ENCODE data around the gene TMC1. TPM values are rescaled to one million over a fixed set of nuclear protein-coding genes. Genes with fewer than 3 reads are reported as not detected.
A peak's percentile ranks its signal among the peaks of the same experiment; 100 is the strongest.
"Not testable (repeated sequence)": the region's sequence is repeated elsewhere in the genome, so short reads cannot be mapped to it uniquely, and the experiment has no call there.

The TMC1 gene
- total RNA-seq, 1 experiment from 2014 or later = not detected

DNA sequence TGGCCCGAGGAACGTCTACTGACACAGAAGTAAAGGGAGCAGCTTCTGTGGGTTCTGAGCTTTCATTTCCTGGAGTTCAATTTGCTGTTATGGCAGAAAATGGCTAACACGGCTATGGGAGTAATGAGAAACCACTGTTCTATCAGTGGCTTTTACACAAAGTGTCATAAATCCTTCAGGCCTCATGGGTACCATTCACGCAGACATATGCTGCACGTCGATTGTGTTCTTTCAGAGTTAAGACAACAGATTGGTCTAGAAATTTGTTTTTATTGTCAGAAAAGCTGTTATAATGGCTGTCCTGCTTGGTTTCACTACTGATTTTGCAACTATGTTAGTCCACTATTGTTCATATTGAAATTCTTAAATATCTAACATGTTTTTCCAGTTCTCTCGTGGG, 296.0 kb downstream of the TMC1 start:
- DNase-seq (ENCODE audit: low read depth) = no peak

DNA sequence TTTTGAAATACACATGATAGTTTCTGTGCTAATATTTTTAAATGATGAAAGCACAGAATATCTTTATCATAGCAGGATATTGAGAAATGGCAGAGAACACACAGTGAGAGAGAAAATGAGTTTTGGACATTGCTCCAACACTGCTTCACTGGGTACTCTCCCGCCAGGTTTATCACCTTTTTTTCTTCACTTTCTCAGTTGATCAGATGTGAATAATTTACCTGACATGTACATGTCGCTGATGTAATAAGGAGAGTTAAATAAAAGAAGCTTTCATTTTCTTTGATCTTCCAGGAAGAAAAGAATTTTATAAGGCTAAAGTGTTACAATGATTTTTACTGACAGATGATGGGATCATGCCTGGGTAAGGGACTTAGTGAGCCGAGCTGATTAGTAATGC, 297.0 kb downstream of the TMC1 start:
- DNase-seq (ENCODE audit: low read depth) = no peak

- DNase-seq (ENCODE audit: low read depth) = no peak
Measured at GRCh38 chr9:72823971-72824370, 302.6 kb downstream of the TMC1 start.

GRCh38 chr9:72826996-72827949, 305.9 kb downstream of the TMC1 start:
- DNase-seq (ENCODE audit: low read depth) = no peak

DNA sequence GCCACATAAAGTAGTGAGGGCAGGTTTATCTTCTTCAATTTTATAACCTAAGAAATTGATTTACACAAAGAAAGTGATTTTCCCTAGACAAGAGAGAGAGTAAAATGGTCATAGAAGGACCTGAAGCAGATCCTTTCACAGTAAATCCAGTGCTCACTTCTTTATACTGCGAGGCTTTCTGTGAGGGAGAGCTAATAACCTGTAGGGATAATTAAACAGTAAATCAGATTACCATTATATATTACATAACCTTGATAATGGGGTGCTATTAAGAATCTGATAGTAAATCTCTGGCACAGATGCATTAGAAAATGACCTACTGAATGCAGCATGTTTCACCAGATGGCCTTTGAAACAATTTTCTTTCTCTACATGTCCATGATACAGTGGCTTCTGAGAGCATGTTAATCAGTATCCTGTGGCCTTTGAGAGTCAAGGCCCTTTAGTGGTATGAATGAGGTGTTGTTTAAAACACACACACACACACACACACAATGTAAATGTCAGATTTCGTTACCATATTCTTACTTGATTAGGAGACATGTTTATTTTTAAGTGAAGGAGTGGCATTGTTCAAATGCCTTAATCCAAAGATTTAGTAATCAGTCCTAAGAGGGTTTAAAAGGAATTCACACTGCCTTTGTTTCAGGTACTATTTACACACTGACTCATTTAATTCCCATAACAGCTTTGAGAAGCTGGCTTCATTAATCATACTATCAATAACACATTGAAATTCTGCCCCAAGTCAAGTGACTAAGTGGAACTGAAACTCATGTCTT, 306.7 kb downstream of the TMC1 start:
- DNase-seq (ENCODE audit: low read depth) = peak; percentile 8

- DNase-seq (ENCODE audit: low read depth) = no peak
Measured at GRCh38 chr9:72834994-72835393, 313.6 kb downstream of the TMC1 start.

GRCh38 chr9:72836790-72837189, 315.4 kb downstream of the TMC1 start:
- DNase-seq (ENCODE audit: low read depth) = no peak

DNA sequence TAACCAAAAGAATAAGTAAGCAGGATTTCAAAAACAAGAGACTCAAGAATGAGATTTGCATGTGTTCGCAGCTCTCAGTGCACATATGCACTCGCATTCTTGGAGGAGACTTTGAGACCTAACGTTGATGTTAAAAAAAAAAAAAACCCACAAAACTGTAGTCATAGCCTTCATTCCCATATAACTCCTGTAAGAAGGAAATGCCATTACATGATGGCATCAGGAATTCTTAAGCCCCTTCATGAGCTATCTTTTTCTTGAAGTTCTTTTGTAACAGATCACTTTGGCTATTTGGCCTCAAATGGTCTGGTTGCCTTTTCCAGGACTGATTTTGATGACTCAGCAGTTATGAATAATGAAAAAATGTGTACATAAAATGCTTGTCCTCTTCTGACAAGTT, 317.7 kb downstream of the TMC1 start:
- no peak for DNase-seq (ENCODE audit: low read depth)

- no peak for DNase-seq (ENCODE audit: low read depth)
Measured at GRCh38 chr9:72843520-72844439, 322.4 kb downstream of the TMC1 start.

DNA sequence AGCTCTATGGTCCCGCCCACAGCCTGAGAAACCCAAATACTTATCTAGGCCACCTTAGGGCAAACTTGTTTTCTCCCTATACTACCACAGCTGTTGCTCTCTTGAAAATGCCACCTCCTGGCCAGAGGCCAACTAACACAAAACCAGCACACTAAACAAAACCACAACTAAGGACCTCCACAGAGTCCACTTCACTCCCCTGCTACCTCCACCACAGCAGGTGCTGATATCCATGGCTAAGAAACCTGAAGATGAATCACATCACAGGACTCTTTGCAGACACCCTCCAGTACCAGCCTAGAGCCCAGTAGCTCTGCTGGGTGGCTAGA, 323.0 kb downstream of the TMC1 start:
- DNase-seq (ENCODE audit: low read depth) = no peak

DNA sequence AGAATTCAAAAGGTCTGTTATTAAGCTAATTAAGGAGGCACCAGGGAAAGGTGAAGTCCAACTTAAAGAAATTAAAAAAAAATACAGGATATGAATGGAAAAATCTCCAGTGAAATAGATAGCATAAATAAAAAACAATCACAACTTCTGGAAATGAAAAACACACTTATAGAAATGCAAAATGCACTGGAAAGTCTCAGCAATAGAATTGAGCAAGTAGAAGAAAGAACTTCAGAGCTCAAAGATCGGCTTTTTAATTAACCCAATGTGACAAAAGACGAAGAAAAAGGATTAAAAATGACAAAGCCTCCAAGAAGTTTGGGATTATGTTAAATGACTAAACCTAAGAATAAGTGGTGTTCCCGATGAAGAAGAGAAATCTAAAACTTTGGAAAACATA, 323.6 kb downstream of the TMC1 start:
- not testable (repeated sequence) for DNase-seq (ENCODE audit: low read depth)

DNA sequence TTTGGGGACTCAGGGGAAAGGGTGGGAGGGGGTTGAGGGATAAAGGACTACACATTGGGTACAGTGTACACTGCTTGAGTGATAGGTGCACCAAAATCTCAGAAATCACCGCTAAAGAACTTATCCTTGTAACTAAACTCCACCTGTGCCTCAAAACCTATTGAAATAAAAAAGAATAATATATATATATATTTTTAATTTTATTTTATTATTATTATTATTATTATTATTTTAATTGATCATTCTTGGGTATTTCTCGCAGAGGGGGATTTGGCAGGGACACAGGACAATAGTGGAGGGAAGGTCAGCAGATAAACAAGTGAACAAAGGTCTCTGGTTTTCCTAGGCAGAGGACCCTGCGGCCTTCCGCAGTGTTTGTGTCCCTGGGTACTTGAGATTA, 328.8 kb downstream of the TMC1 start:
- not testable (repeated sequence) for DNase-seq (ENCODE audit: low read depth)

DNA sequence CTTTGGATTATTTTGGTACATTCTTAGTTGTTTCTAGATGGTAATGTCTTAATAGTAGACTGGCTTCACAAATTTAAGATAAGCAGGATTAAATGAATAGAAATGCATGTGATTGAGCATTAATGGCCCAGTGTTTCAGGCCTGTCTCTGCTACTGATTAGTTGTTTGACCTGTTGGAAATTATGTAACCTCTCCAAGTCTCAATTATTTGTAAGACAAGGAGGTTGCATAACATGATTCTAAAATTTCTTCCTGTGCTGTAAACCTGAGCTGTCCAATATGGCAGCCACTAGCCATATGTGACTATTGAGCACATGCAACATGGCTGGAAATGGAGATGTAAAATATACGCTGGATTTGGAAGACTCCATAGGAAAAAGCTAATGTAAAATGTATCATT, 333.9 kb downstream of the TMC1 start:
- no peak for DNase-seq (ENCODE audit: low read depth)

GRCh38 chr9:72855890-72856523, 334.6 kb downstream of the TMC1 start:
- DNase-seq (ENCODE audit: low read depth) = no peak

GRCh38 chr9:72856972-72857623, 335.7 kb downstream of the TMC1 start:
- DNase-seq (ENCODE audit: low read depth) = peak; percentile 59

- no peak for DNase-seq (ENCODE audit: low read depth)
Measured at GRCh38 chr9:72857624-72857996, 336.2 kb downstream of the TMC1 start.

DNA sequence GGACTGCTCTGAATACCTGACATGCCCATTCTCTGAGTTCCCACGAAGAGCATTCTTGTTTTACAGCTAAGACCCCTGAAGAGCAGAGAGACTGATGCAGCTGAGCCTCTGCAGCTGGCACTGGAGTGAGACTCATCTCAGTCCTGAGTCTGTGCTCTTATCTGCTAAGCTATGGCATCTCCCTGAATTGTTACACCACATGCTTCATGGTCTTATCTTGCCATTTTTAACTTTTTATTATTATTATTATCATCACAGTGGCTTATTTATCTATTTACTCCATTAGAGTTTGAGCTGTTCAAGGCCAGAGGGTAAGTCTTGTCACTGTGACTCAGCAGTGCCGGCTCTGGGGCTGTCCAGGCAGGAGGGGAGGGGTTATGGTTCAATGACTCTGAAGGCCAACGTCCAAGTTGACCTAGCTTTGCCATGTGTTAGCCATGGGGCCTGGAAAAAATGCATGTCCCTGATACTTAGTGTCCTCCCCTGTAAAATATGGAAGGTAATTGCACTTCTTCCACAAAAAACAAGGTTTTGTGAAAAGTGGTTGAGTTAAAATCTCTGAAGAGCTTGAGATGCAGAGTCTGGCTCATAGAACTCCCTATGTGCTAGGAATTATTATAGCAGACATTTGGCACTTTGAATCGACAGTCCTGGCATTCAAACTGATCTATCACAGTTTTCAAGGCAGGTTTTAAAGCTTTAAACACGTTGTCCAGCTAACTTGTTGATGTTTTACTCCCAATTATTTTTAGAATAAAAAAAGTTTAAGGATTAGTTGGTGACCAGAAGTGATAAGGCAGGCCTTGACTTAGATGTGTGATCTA, 336.9 kb downstream of the TMC1 start:
- peak; percentile 50 for DNase-seq (ENCODE audit: low read depth)

DNA sequence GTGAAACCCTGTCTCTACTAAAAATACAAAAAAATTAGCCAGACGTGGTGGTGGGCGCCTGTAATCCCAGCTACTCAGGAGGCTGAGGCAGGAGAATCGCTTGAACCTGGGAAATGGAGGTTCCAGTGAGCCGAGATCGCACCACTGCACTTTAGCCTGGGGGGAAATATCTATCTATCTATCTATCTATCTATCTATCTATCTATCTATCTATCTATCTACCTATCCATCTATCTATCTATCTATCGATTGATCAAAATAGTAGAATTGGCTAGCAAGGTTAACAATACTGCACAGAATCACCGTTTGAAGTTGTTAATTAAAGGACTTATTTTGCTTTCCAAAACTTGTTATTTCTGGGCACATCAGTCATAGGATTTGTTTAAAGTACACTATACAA, 341.4 kb downstream of the TMC1 start:
- not testable (repeated sequence) for DNase-seq (ENCODE audit: low read depth)

DNA sequence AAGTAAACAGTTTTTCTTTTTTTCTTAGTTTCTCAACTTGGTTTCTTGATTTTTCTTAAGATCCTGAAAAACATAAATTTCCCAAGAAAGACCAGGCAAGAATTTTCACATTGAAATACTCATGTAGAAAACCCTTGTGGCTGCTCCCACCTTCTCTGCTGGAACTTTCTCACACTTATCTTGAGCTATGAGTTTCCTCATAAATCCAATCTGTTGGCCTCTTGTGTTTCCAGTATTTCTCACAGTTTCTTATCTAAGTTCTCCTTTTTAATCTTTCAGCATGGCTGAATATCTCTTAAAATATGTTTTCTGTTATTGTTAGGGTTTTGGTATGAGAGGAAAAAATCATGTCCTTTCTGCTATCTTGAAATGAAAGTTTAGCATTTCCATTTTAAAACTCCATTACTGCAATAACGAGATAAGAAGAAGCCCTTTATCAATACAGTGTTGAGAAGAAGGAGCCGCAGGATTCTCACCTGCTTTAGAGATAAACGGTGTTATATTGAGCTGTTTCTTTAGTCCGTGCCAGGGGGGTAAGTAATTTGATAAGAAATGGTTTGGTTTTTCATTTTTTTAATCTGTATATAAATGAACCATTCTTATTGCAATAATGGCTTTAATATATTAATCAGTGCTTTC, 342.2 kb downstream of the TMC1 start:
- no peak for DNase-seq (ENCODE audit: low read depth)

DNA sequence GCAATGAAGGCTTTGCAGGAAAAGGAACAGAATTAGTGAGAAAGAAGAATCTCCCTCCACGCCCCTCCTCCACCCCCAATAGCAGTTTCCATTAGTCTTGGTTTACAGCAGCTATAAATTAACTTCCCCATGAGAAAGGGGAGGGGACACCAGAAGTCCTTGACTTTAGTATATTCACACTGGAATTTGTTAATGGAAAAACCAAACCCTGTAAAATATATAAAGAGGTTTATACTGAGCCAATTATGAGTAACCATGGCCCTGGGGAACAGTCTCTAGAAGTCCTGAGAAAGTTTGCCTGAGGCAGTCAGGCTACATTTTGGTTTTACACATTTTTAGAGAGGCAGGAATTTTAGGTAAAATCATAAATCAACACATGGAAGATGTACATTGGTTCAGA, 342.9 kb downstream of the TMC1 start:
- DNase-seq (ENCODE audit: low read depth) = no peak
